NOMO-1 treated with DMSO at 0.1 percent for 48 hours (cell line): Measurements from ENCODE around the gene NELFB.

Experiments
- DNase-seq: peaks from one replicate; lab custom pipeline; 2025; ENCODE audit not compliant: unreplicated experiment; lab: John Stamatoyannopoulos, UW

The NELFB gene

DNA sequence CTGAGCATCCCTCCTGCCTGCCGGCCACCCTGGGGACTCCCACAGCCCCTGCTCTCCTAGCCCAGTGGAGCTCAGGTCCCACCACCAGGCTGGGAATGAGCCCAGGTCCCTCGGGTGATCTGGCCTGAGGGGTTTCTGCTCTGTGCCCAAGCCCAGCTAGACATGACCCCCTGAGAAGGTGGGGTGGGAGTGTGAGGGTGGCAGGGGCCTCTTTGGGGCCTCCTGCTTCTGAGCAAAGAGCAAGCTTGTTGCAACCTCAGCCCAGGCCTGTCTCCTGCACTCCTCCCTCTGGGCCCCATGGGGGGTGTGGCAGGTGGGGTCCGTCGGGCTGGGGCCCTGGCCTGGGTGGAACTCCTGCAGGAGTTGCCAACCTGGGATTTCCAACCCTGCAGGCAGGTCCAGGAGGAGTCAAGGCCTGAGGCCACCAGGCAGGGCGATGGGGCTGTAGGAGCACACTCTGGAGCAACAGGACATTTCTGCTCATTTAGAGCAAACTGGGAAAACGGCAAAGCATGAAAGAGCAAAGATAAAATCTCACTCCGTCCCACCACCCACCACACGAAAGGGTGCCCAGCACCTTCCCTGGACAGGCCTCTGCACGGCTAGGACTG lies 58.3 kb downstream of the NELFB start:
- DNase-seq: no peak

DNA sequence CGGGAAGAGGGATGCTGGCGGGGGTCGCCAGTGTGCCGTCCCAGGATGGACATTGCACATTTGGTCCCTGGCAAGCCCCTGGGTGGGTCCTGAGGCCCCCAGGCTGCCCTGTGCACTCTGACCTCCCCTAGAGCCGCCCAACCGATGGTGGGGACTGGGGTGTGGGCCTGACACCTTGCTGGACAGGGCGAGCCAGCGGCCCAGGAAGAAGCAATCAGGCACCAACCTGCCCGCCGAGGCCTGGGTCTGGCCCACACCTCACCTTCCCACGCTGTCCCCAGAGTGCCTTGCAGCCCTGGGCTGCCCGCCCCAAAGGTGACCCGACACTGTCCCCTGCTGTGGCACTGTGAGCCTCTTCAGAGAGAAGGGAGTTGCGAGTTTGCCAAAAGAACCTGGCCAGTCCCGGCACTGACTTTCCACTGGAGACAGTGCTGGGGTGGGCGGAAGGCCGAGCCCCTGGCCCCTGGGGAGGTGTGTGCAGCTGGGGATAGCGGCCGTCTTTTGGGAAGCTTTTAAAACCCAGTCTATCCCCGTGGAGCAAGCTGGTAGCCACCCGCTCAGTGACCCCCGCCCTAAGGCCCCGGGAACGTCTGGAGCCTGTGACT lies 58.9 kb downstream of the NELFB start:
- DNase-seq: no peak

- DNase-seq: no peak
Observed at GRCh38 chr9:137314561-137315560, 59.7 kb downstream of the NELFB start.

- DNase-seq: no peak
Observed at GRCh38 chr9:137315581-137316011, 60.5 kb downstream of the NELFB start.

DNA sequence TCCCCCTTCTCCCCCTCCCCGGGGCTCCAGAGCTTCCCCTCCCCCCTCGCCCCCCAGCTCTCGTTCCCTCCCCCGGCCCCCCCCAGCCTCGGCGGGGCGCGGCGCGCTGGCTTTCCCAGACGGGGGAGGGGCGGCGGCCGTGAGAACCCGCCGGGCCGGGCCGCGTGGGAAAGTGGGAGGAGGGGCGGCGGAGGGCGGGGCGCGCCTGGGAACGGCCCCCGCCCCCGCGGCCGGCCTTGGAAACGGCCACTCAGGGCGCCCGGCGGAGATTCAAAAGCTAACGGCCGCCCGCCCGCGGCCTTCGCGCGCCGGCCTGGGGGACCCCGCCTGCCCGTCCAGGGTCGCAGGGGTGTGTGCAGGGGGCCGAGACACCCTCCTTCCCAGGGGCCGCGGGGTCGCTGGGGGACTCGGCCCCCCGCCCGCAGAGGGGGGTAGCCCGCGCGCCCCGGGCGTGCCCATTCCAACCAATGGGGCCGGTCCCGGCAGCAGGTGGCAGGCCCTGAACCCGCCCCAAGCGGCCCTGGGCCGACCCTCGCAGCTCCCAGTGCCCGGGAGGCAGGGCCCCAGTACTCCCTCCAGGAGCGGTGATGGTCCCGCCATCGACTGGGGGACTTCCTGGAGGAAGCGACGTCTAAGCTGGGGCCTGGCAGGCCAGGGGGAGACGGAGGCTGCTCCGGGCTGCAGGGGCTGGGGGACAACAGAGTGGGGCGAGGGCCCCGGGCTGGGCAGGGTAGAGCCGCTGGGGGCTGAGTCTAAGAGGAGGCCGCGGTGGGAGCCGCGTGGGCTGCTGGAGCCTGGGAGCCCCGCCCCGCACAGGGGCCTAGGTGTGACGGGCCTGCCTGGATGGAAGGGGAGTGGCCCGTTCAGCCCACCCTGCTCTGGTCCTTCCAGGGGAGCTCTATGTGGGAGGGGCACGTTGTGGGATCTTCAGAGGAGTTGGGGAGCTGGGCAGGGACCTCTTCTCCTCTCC lies 61.2 kb downstream of the NELFB start:
- no peak for DNase-seq

DNA sequence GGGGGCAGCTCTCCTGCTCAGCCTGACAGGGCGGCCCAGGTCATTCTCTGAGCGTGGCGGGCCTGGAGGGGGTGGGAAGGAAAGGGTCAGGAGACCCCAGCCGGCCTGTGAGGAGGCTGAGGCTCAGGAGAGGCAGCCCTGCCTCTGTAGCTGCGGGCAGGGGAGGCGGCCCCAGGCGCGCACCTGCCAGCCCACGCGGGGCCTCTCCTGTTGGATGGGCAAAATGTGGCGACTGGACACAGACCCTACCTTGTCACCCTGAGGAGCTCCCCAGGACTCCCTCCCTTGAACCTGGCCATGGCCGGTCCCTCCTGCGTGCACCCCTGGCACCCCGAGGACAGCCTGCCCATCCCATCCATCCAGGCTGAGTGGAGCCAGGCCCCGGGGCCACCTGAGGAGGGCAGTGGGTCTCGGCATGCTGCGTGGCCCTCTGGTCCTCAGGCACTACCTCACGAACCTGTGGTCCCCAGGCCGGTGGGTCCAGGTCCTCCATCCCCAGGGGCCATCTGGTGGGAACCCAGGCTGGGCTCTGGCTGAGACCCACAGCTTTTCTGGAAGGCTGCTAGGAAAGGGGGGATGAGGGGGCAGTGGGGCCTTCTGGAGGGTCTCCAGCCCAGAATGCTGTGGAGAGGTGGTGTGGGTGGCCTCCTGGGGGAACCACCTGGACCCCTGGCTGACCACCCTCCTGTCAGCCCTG lies 62.0 kb downstream of the NELFB start:
- DNase-seq: no peak

DNA sequence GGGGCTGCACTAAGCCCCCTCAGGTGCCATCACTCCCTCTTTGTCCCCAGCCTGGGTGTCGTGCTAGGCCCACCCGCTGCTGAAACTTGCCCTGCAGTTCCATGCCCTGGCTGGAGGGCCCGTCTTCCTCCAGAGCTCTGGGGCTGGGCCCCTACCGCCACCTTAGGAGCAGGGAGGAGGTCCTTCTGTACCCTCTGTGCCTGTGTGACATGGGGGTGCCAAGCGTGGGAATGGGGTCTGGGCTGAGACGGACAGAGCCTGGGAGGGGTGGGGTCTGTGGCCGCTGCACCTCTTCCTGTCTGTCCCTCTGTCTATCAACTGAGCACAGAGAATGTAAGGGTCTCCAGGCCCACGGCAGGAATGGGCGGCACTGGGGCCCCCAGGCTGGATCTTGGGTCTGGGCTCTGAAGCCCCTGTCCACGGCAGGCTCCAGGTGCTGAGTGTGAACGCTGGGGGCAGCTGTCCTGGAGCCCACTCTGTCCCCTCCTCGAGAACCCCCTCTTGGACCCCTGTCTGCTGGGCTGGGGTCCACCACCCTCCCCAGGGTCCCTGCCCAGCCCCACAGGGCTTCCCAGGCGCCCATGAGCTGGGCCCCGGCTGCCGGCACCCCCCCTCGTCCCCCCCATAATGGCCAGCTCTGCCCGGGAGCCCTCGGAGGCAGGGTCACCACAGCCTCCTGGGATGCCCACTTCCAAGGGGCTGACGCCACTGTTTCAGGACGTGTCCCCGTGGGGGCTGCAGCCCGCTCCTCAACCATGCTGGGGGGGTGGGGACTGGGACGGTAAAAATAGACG lies 62.8 kb downstream of the NELFB start:
- DNase-seq: no peak

- no peak for DNase-seq
Observed at GRCh38 chr9:137318602-137319001, 63.5 kb downstream of the NELFB start.

DNA sequence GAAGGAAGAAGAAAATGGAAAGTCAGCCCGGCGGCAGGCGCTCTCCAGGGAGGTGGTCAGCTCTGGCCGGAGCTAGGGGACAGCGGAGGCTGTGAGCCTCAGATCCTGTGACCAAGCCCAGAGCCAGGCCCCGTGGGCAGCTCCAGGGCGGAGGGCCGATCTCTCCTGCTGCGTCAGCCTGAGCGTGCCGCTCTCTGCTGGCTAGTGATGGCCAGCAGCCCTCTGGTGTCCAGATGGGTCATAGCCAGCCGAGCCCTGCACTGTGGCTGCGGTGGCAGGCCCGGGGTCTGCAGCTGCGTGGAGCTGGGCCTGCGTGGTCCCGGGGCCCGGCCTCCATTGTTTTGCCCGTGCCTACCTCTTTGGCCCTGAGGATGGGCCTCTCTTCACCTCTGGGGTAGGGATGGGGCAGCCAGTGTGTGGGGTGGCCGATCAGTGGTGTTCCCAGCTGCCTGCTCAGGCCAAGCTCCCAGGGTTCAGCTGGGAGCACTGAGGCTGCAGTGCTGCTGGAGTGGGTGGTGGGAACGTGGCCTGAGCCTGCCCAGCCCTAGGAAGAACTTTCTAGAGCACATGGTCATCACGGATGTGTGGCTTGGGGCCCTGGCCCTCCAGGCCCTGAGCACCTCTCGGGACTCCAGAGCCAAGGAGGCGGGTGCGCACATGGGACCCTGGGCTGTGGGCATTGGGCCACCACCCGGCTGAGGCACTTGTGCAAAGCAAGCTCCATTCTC lies 64.0 kb downstream of the NELFB start:
- DNase-seq: no peak

DNA sequence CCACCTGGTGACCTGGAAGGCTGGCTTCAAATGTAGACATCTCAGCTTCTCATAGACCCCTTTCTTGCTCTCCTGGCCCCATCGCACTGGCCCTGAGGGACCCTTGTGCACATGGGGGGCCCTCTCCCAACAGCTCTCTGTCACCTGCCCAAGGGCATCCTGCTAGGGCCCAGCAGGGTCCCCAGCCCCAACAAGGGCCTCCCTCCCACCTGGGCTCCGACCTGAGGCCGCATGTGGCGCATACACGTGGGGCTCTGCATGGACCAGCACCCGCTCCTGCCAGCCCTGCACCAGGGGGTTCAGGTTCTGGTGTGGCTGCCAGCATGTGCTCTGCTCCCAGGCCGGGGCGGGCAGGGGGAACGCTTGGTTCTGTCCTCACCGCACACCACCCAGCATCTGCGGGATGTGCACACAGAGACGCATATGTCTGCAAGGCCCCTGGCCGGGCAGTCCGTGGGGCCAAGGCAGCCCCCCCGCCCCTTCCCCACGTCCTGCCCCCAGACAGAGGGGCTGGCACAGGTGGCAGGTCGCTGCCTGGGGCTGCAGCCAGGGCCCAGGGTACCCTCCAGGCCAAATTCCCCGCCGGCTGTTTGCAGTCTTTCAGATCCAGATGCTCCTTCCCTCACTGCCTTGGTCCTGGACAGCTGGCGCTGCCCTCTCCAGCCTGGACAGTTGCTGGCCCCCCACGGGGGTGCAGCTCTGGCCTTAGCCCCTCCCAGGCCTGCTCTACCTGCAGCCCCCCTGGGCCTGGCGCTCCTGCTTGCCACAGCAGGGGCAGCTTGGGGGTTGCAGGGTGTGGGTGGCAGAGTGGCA lies 64.8 kb downstream of the NELFB start:
- no peak for DNase-seq

- DNase-seq: peak; percentile 62
Observed at GRCh38 chr9:137320555-137321384, 65.6 kb downstream of the NELFB start.

GRCh38 chr9:137321726-137322361 lies 66.7 kb downstream of the NELFB start:
- DNase-seq: no peak
